Right cardiac atrium (tissue), 5 donors: Measurements from ENCODE around the gene PTPRM. TPM values are rescaled to one million over a fixed set of nuclear protein-coding genes. Genes with fewer than 3 reads are reported as not detected.

Experiments used
- ATAC-seq, 2 donors: fragments of 200-7000 bp; cut with Tn5 transposase; one replicate each; pipeline versions ENCODE4 v1.8.0 to v1.9.1; 2020; ENCODE audit warnings: moderate library complexity in 2 of 2, mild to moderate bottlenecking in 1 of 2
- DNase-seq, 3 donors: peaks; one replicate each; pipeline ENCODE4 v3.0.0-alpha.2; 2020
- H3K27ac ChIP-seq: one replicate; pipeline ENCODE4 v1.5.1; 2013; ENCODE audit warnings: mild to moderate bottlenecking, low read length, control low read depth, moderate library complexity
- H3K27me3 ChIP-seq: one replicate; pipeline ENCODE4 v1.6.1; 2013; ENCODE audit not compliant: control insufficient read depth, insufficient read depth
- H3K4me1 ChIP-seq: one replicate; pipeline ENCODE4 v1.6.1; 2013; ENCODE audit warnings: low read length; ENCODE audit not compliant: control insufficient read depth, insufficient read depth
- H3K4me3 ChIP-seq: one replicate; pipeline ENCODE4 v1.5.1; 2013; ENCODE audit warnings: low read length, control low read depth
- H3K9me3 ChIP-seq: one replicate; pipeline ENCODE4 v1.6.1; 2013; ENCODE audit warnings: low read length; ENCODE audit not compliant: control insufficient read depth
- WGBS: extraction: QIAGEN DNeasy Blood & Tissue Kit; methylation state at CpG from one replicate; pipeline ENCODE4 v1.1.7; 2013; 5-methylcytosine and 5-hydroxymethylcytosine counted together
- intact Hi-C, 4 donors: fragments of 100-400 bp; cut with DNase I; formaldehyde crosslinking; loops; one replicate each; pipeline versions ENCODE4 v1.11.0 to v1.14.0; 2022 to 2023
- polyA plus RNA-seq: library from polyadenylated mRNA; stranded (reverse); fragments of 200-250 nt; gene quantifications from one replicate; pipeline ENCODE4 v1.2.3, GENCODE V29; 2013
- total RNA-seq, 4 donors: library from RNA; stranded (reverse); fragmentation: NEBNext Ultra II Directional; extraction: Animal tissue kit (Norgen Biotek cat#: 25700); gene quantifications; one replicate each; pipeline ENCODE4 v1.2.1, GENCODE V29; 2021
- donor health status: healthy with polysubstance abuse.
- donor health status: DM: no; HTN: yes; CAD: no.
- donor health status: DM: no; HTN: no; CAD: no.
- donor health status: DM: no; HTN: yes; CAD: no; lungs with severe emphysema.
- donor health status: DM: yes; HTN: yes; CAD: no.

Gene PTPRM
- total and polyA plus RNA-seq, 5 donors, result 55.1 to 81.5 (median 63.4) TPM

DNA sequence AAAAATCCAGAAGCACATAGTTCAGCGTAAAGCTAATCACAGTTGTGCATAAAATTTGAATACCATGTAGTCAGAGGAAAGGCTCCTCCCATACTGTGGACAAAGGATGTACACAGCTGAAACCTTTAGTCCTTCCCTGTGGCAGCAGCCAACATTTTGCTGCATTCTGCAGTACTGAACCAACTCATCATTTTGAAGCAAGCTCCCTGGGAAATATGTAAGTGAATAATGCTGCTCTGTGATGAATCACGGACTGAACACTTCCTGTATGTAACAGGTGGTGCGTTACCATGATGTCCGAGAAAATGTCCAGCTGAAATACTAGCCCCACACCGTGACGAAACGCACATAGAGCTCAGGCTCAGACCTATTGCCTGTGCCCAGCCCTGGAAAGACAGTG, 621.1 kb downstream of the PTPRM start:
- Histone ChIP-seq H3K4me1 (no peaks in the 10 kb centered on the region), H3K27ac (no peak overlapping the region), H3K9me3 (no peaks in the 10 kb centered on the region), H3K4me3 (no peak overlapping the region), H3K27me3 (no peaks in the 10 kb centered on the region)
- DNase-seq, result no peak
- 90% methylated on average over 7 of the region's 7 CpGs for WGBS
- no peak for ATAC-seq
- intact Hi-C loops, result no loop called here

DNA sequence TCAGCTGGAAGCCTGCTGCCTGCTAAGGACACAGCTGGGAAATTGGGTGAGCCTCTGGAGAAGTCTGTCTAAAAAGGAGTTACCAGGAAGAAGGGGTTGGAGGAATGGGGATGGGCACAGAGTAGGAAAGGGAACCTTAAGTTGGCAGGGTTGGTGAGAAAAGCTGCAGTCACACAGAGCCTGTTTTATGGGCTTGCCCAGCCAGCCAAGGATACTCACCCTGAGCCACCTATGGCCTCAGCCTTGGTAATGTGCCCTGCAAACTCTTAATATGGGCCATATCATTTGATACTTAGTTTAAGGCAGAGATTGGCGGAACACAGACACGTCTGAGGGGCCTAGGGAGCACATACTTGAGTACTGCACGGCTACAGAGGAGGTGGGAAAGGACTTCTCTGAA, 623.9 kb downstream of the PTPRM start:
- Histone ChIP-seq H3K9me3 (no peaks in the 10 kb centered on the region), H3K4me1 (no peaks in the 10 kb centered on the region), H3K27ac (no peak overlapping the region), H3K4me3 (no peak overlapping the region), H3K27me3 (no peaks in the 10 kb centered on the region)
- 96% methylated on average over 3 of the region's 3 CpGs for WGBS
- ATAC-seq (no peak), DNase-seq (no peak)
- intact Hi-C loops, result no loop called here

DNA sequence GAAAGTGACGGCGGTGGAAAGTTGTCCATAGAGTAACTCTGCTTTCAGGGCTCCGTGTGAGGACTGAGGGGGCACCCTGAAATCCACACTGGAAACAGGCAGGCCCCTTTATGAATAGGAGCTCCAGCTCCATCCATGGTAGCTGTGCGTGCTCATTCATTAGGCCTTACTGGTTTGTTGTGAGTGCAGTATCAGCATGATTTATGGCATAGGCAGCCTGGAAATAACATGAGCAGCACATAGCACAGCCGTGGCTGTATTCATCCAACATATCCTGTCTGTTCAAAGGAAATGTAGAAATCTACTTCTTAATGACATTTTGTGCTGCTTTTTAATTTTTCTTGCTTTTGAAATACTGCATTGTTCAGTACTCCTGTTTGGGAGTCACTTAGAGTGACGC, 627.3 kb downstream of the PTPRM start:
- Histone ChIP-seq H3K27me3 (no peaks in the 10 kb centered on the region), H3K27ac (no peak overlapping the region), H3K4me3 (no peak overlapping the region), H3K4me1 (no peaks in the 10 kb centered on the region), H3K9me3 (no peaks in the 10 kb centered on the region)
- intact Hi-C loops, result no loop called here
- WGBS, result 94% methylated on average over 6 of the region's 6 CpGs
- DNase-seq (no peak), ATAC-seq (no peak)

DNA sequence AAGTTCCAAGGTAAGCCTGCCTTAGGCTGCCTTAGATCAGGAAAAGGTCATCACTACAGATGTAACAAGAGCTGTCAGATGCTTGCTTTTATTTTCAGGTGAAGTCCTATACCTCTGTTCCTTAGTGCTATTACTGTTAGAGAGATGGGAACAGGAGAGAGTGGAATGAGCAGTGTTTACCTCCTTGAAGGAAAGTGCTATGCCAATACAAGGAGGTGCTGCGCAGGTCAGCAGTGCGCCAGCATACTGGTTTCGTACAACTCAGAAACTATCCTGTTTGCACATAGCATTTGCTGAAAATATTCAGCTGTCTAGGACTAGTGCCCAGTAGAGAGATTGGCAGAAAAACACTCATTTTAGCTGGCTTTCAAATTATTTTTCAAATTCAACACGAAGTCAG, 629.1 kb downstream of the PTPRM start:
- WGBS, result 75% methylated on average over 4 of the region's 4 CpGs
- intact Hi-C loops, result no loop called here
- no peak for ATAC-seq

DNA sequence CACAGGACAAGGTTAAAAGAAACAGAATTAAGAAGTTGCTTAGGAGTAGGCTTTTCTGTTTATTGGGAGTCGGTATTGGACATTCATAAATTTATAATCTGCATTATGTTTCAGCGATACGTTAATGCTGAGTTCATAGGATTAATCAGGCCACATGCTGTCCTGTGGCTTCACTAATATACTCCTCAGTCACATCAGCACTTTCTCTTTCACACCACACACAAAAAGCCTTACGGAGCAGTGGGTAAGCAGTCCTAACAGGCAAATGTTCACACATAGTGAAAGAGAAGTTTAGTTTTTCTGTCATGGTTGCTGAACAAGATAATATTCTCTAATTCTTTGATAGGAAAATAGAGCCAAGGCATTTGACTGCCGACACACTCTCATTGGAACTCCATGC, 630.4 kb downstream of the PTPRM start:
- WGBS, result 95% methylated on average over 5 of the region's 5 CpGs
- intact Hi-C loops, result no loop called here

More for the DNA sequence above, 629.1 kb downstream of the PTPRM start:
- Histone ChIP-seq H3K9me3 (no peaks in the 10 kb centered on the region), H3K27me3 (no peaks in the 10 kb centered on the region), H3K4me1 (no peaks in the 10 kb centered on the region), H3K4me3 (no peak overlapping the region), H3K27ac (no peak overlapping the region)
- DNase-seq, result no peak

DNA sequence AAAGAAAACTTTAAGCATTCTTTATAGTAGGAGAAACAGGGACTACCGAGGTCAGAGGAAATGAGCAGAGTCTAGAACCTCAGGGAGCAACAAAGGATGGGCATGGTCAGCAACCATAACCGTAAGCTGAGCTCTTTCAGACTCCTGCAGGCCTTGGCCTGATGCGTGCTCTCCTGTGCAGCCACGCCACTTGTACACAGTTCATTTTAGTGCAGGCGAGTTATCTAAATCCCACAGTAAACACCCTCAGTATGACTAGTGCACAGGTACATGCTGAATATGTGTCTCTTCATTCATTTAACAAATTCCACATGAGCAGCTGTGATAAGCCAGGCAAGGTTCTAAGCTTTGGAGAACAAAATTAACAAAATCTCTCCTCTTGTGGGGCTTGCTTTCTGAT, 640.9 kb downstream of the PTPRM start:
- WGBS, result 96% methylated on average over 5 of the region's 5 CpGs
- no peak for DNase-seq
- ATAC-seq, result no peak

More for the DNA sequence above, 630.4 kb downstream of the PTPRM start:
- H3K9me3 ChIP-seq, result no peaks in the 10 kb centered on the region
- no peaks in the 10 kb centered on the region for H3K27me3 ChIP-seq
- no peak overlapping the region for H3K27ac ChIP-seq
- ATAC-seq, result no peak
- H3K4me1 ChIP-seq, result no peaks in the 10 kb centered on the region
- DNase-seq, result no peak
- no peak overlapping the region for H3K4me3 ChIP-seq

DNA sequence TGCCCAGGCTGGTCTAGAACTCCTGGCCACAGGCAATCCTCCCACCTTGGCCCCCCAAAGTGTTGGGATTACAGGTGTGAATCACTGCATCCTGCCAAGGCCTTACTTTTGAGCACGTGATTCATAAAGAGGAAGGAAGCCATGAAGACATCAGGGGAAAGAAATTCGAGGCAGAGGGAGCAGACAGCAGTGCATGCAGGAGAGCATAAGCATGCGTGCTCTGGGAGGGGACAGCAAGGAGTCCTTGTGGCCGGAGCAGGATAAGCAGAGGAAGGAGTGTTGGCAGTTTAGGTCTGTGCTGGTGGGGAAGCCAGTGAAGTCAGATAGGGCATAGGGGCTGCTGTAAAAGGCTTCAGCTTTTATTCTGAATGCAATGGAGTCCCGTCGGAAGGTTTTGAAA, 641.6 kb downstream of the PTPRM start:
- H3K27ac ChIP-seq, result no peak overlapping the region
- no peaks in the 10 kb centered on the region for H3K4me1 ChIP-seq
- no peak overlapping the region for H3K4me3 ChIP-seq
- no peaks in the 10 kb centered on the region for H3K27me3 ChIP-seq
- DNase-seq (no peak), ATAC-seq (no peak)
- WGBS, result 63% methylated on average over 6 of the region's 6 CpGs
- intact Hi-C loops, result no loop called here
- H3K9me3 ChIP-seq, result no peaks in the 10 kb centered on the region

More for the DNA sequence above, 640.9 kb downstream of the PTPRM start:
- intact Hi-C loops, result no loop called here
- Histone ChIP-seq H3K4me3 (no peak overlapping the region), H3K27me3 (no peaks in the 10 kb centered on the region), H3K27ac (no peak overlapping the region), H3K4me1 (no peaks in the 10 kb centered on the region), H3K9me3 (no peaks in the 10 kb centered on the region)

DNA sequence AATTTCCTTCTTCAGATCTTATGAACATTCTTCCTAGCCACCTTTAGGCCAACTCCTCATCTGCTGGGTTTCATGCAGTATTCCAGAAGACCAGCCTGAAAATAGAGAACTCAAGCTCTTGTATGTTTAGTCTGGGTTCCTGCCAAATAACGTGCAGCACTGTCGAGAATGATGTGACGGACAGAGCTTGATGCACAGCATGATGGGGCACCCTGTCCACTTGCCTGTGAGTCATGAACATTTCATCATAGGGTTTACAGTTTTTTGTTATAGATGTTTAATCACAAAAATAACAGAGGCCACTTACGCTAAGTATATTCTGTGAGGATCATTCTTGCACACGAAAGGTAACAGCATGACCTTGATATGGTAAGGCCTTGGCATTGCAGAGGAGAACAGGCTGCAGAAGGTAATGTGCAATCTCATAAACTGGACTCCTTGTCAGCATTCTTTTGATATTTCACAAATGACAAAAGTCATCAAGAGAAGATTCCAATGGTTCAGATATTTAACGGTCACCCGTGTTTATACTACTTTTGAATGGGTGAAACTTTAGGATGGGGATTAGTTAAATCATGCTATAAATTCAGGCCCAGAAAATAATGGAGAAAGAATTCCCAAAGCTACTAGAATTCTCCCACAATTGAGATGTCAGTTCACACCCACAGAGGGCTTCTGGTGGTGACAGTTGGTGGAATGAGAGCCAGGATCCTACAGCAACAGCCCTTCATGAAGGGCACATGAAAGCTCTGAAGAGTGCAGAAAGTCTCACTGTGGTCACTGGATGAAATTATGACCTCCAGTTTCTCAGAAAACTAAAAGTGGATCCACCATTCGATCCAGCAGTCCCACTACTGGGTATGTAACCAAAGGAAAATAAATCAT, 646.0 kb downstream of the PTPRM start:
- no peak overlapping the region for H3K4me3 ChIP-seq
- intact Hi-C loops, result no loop called here
- DNase-seq (no peak), ATAC-seq (peak; percentile 23 to 56)
- H3K9me3 ChIP-seq, result no peaks in the 10 kb centered on the region
- H3K27me3 ChIP-seq, result no peaks in the 10 kb centered on the region
- 53% methylated on average over 8 of the region's 8 CpGs for WGBS
- H3K4me1 ChIP-seq, result no peaks in the 10 kb centered on the region
- H3K27ac ChIP-seq, result no peak overlapping the region

DNA sequence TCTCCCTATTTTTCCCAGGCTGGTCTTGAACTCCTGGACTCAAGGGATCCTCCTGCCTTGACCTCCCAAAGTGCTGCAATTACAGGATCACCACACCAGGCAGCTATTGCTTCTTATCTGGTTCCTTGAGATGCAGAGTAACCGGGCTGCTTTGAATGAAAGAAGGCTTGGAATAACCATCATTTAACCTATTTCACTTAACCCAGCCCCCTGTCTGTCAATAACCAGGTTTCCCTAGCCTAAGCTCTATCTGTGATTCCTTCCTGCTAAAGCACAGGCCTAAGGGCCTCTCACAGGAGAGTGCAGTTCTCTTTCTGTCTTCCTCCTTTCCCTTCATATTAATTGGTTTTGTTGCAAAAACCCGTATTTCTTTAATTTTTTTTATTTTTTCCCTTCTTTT, 648.6 kb downstream of the PTPRM start:
- DNase-seq (no peak), ATAC-seq (no peak)
- H3K27ac ChIP-seq, result no peak overlapping the region
- H3K27me3 ChIP-seq, result no peaks in the 10 kb centered on the region
- no peak overlapping the region for H3K4me3 ChIP-seq
- WGBS, result 92% methylated on average over 2 of the region's 2 CpGs
- H3K4me1 ChIP-seq, result no peaks in the 10 kb centered on the region
- intact Hi-C loops, result no loop called here
- H3K9me3 ChIP-seq, result no peaks in the 10 kb centered on the region

DNA sequence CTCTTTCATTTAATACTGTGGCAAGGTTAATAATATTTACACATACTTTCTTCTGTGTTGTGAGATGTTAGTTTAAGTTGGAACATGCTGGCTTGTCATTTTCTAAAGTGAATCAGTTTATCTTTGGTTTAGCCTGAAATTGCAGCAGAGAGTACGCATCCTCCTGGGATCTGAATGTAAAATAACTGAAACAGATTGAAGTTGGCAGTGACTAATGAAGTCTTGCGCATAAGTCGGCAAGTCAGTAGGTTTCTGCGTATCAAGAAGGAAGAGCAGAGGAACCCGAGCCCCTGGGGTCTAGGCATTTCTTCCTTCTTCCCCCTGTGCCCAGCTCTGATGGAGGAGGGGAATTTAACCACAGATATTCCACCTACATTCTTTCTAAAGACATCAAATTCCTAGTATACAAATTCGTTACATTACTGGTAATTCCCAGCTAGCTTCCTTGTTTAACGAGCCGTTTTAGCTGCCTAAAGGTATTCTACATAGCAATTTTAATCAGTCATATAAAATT, 650.0 kb downstream of the PTPRM start:
- DNase-seq (no peak), ATAC-seq (no peak)
- Histone ChIP-seq H3K27ac (no peak overlapping the region), H3K27me3 (no peaks in the 10 kb centered on the region), H3K4me3 (no peak overlapping the region), H3K9me3 (no peaks in the 10 kb centered on the region), H3K4me1 (no peaks in the 10 kb centered on the region)
- intact Hi-C loops, result no loop called here
- 87% methylated on average over 8 of the region's 8 CpGs for WGBS

DNA sequence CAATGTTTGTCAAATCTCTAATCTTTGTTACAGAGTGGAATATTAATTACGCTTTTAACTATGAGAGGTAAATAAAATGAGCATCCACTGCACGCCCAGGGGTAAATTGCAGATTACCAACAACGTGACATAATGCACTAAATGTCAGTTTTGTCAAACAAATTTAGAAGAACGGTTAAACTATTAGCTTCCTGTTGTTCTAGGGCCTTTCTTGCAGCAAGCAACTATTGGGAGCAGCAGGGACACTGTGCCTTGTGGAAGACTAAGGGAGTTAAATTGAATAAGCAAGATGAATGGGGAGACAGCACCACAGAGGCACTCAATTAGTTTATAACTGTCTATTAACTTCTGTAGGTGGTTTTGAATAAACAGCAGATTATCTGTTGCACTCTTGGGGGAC, 651.1 kb downstream of the PTPRM start:
- 93% methylated on average over 4 of the region's 4 CpGs for WGBS
- ATAC-seq, result no peak
- no peaks in the 10 kb centered on the region for H3K4me1 ChIP-seq
- no peak overlapping the region for H3K4me3 ChIP-seq
- H3K27ac ChIP-seq, result no peak overlapping the region
- DNase-seq, result no peak
- H3K9me3 ChIP-seq, result no peaks in the 10 kb centered on the region
- intact Hi-C loops, result no loop called here
- no peaks in the 10 kb centered on the region for H3K27me3 ChIP-seq
